Stimulated activated naive CD8-positive, alpha-beta T cell treated with anti-CD3 and anti-CD28 coated beads, Interleukin-15, Interleukin-2, amounts not matched to agents 100 ng/mL and 50 ng/mL, for 24 hours (primary cell): Measurements from ENCODE around the gene EEF2KMT.

ENCODE experiments used
- H3K27ac Mint-ChIP-seq: one replicate; pipeline ENCODE4 v1.8.0; 2021; ENCODE audit warnings: mild to moderate bottlenecking, mixed read lengths
- H3K27me3 Mint-ChIP-seq: one replicate; pipeline ENCODE4 v1.8.0; 2021; ENCODE audit warnings: mixed read lengths
- H3K36me3 Mint-ChIP-seq: one replicate; pipeline ENCODE4 v1.8.0; 2021; ENCODE audit warnings: low read depth, mixed read lengths
- H3K4me1 Mint-ChIP-seq: one replicate; pipeline ENCODE4 v1.8.0; 2021; ENCODE audit warnings: low read depth, mixed read lengths
- H3K4me3 Mint-ChIP-seq: one replicate; pipeline ENCODE4 v1.8.0; 2021; ENCODE audit warnings: mild to moderate bottlenecking, mixed read lengths
- H3K9me3 Mint-ChIP-seq: one replicate; pipeline ENCODE4 v1.8.0; 2021; ENCODE audit warnings: mixed read lengths

Gene EEF2KMT

DNA sequence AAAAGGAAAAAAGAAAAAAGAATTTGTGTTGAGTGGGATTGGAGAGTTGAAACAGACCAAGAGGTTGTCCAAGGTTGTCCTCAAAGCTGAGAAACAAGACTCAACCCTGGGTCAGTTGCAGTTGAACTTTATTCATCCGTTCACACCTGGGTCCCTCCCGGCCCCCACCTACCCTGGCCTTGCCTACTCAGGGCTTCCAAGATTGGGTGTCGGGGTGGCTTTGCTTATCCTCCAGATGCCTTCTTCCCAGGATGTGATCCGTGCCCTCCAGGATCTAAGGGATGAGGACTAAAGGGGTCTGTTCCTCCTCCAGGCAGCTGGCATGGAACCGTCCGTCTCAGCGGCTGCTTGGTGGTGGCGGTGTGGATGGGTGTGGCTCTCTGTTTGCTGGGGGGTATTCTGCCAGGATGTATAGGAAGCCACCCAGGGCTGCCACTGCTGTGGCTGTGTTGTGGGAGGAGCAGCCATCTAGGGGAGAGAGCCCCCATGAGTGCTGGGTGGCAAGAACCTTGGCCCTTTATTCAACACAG is 53.5 kb downstream of the EEF2KMT start:
- no peaks in the 10 kb centered on the region for H3K27me3 Mint-ChIP-seq
- H3K4me3 Mint-ChIP-seq: no peak overlapping the region
- H3K27ac Mint-ChIP-seq: no peak overlapping the region
- H3K4me1 Mint-ChIP-seq: no peaks in the 10 kb centered on the region
- H3K36me3 Mint-ChIP-seq: no peaks in the 10 kb centered on the region
- no peaks in the 10 kb centered on the region for H3K9me3 Mint-ChIP-seq

DNA sequence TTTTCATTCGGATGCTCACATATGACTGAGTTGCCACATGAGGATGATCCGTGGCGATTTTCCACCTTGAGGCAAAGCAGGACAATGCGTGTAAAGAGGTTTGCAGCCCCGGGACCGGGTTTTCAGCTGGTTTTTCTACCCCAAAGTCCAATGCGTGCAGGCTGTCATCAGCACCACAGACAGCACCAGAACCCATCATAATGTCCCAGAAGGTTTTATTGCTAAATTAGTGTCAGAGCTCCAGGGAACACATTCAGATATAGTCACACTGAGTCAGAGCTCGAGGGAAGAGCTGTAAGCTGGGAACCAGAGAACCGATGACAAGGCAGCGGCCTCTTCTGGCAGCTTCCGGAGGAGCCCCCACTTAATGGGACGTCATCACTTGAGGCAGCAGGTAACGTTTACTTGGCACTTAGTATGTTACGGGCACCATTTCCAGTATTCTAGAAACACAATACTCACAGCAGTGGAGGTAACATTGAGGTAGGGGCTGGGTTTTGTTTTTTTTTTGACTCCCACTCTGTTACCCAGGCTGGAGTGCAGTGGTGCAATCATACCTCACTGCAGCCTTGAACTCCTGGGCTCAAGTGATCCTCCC is 54.9 kb downstream of the EEF2KMT start:
- Mint-ChIP-seq H3K9me3 (no peaks in the 10 kb centered on the region), H3K4me1 (no peaks in the 10 kb centered on the region), H3K27me3 (no peaks in the 10 kb centered on the region)

DNA sequence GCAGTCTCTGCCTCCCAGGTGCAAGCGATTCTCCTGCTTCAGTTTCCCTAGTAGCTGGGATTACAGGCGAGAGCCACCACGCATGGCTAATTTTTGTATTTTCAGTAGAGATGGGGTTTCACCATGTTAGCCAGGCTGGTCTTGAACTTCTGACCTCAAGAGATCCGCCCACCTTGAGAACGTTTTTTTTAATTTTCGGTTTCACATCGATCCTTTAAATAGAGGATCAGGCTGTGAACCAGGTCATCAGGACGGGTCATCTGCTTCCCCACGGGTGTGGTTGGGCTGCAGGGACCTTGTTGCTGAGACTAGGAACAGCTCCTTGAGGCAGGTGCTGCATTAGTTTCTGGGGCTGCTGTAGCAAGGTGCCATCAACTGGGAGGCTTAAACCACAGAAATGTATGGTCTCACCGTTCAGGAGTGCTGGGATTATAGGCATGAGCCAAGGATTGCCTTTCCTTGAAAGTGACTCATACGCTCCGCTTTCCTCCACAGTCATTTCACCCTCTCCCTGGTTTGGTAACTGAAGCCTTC is 55.9 kb downstream of the EEF2KMT start:
- H3K27ac Mint-ChIP-seq: no peak overlapping the region
- H3K36me3 Mint-ChIP-seq: no peaks in the 10 kb centered on the region
- H3K9me3 Mint-ChIP-seq: no peaks in the 10 kb centered on the region
- H3K4me1 Mint-ChIP-seq: no peaks in the 10 kb centered on the region
- H3K4me3 Mint-ChIP-seq: no peak overlapping the region
- no peaks in the 10 kb centered on the region for H3K27me3 Mint-ChIP-seq

More for the DNA sequence above, 54.9 kb downstream of the EEF2KMT start:
- H3K36me3 Mint-ChIP-seq: no peaks in the 10 kb centered on the region
- H3K27ac Mint-ChIP-seq: no peak overlapping the region
- no peak overlapping the region for H3K4me3 Mint-ChIP-seq

DNA sequence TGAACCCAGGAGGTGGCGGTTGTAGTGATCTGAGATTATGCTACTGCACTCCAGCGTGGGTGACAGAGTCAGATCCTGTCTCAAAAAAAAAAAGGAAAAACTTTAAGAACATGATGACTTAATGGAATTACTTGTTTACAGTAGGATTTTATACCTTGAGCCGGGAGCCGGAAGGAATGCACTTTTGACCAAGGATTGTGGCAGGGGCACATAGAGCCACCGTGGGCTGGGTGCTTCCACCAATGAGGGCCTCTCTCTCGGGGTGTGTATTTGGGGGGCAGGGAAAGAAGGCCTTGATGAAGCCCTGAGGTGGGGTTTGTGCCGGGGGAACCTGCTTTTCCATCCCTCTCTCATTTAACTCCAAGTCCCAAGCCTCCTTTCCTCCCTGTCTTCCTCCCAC is 57.1 kb downstream of the EEF2KMT start:
- no peaks in the 10 kb centered on the region for H3K27me3 Mint-ChIP-seq
- no peaks in the 10 kb centered on the region for H3K36me3 Mint-ChIP-seq
- no peaks in the 10 kb centered on the region for H3K4me1 Mint-ChIP-seq
- no peak overlapping the region for H3K4me3 Mint-ChIP-seq
- H3K9me3 Mint-ChIP-seq: no peaks in the 10 kb centered on the region
- H3K27ac Mint-ChIP-seq: no peak overlapping the region

DNA sequence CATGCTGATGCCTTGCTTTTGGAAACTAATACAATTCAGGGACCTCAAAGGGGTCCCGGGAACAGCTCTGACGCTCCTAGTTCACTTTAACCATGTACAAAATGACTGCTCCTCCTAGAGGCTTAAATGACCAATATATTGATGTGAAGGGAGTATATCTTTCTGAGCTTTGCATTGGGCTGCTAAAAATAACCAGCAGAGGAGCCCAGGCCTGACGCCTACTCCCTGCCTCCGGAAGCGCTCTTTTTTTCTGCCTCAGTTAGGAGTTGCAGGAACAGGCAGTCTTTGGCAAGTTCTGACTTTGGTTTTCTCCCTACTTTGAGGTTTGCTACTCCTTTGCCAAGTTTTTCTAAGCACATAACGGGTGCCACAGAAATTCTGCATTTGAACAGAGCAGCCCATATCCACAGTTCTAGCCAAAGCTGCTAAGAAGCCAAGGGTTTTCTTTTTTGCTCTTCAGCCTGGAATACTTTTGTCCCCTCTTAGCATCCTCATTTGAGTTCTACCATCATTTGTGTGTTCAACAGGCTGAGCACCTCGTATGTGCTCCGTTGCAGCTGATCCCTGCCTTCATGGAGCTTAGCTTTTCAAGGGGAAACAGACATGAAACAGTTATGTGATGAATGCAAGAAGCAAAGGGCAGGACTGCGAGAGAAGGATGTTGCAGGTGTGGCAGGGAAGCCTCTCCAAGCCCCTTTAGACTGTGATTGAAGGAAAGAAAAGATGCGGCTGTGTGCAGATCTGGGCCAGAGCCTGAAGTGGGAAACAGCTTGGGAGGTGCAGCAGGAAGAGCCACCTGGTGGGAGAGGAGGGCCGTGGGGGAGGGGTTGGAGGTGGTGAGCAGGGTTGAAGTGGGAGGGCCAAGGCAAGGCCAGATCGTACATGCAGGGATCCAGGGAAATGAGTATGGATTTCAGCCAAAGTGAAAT is 61.1 kb downstream of the EEF2KMT start:
- no peaks in the 10 kb centered on the region for H3K9me3 Mint-ChIP-seq

DNA sequence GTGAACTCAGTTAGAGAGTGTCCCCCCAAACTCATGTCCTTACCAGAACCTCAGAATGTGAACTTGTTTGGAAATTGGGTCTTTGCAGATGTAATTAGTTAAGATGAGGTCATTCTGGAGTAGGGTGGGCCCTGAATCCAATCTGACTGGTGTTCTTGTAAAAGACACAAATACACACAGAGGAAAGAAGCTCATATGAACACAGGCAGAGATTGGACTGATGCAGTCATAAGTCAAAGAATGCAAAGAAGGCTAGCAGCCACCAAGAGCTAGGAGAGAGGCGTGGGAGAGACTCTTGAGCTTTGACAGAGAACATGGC is 61.7 kb downstream of the EEF2KMT start:
- no peaks in the 10 kb centered on the region for H3K27me3 Mint-ChIP-seq
- no peak overlapping the region for H3K4me3 Mint-ChIP-seq
- peaks cover 9% of the 10 kb centered on the region for H3K36me3 Mint-ChIP-seq
- peaks cover 16% of the 10 kb centered on the region for H3K4me1 Mint-ChIP-seq
- no peak overlapping the region for H3K27ac Mint-ChIP-seq
- no peaks in the 10 kb centered on the region for H3K9me3 Mint-ChIP-seq

More for the DNA sequence above, 61.1 kb downstream of the EEF2KMT start:
- no peaks in the 10 kb centered on the region for H3K27me3 Mint-ChIP-seq
- H3K36me3 Mint-ChIP-seq: peaks cover 3% of the 10 kb centered on the region
- no peak overlapping the region for H3K4me3 Mint-ChIP-seq
- H3K27ac Mint-ChIP-seq: no peak overlapping the region
- peaks cover 16% of the 10 kb centered on the region for H3K4me1 Mint-ChIP-seq
